Rectal smooth muscle tissue (tissue), 1 donor: ENCODE measurements around the gene DOK6.
"Not testable (repeated sequence)": the region's sequence is repeated elsewhere in the genome, so short reads cannot be mapped to it uniquely, and the experiment has no call there.

Experiments
- H3K27ac ChIP-seq: one replicate; pipeline ENCODE4 v1.7.0; 2013; ENCODE audit warnings: low read depth, low read length, inconsistent platforms
- H3K27me3 ChIP-seq: one replicate; pipeline ENCODE4 v1.7.0; 2013; ENCODE audit warnings: low read length; ENCODE audit not compliant: control insufficient read depth, insufficient read depth
- H3K36me3 ChIP-seq: one replicate; pipeline ENCODE4 v1.7.0; 2013; ENCODE audit warnings: low read length; ENCODE audit not compliant: control insufficient read depth, insufficient read depth
- H3K4me1 ChIP-seq: one replicate; pipeline ENCODE4 v1.7.0; 2013; ENCODE audit warnings: low read length; ENCODE audit not compliant: control insufficient read depth, insufficient read depth
- H3K4me3 ChIP-seq: one replicate; pipeline ENCODE4 v1.7.0; 2013; ENCODE audit warnings: low read length
- H3K9ac ChIP-seq: one replicate; pipeline ENCODE4 v1.7.0; 2013; ENCODE audit warnings: low read length

DOK6 gene

GRCh38 chr18:69845593-69846506, 445.2 kb downstream of the DOK6 start:
- Histone ChIP-seq H3K27me3 (no peaks in the 10 kb centered on the region), H3K9ac (no peak overlapping the region), H3K4me1 (no peaks in the 10 kb centered on the region), H3K4me3 (no peak overlapping the region), H3K27ac (no peak overlapping the region), H3K36me3 (no peaks in the 10 kb centered on the region)

- Histone ChIP-seq H3K4me3 (no peak overlapping the region), H3K4me1 (no peaks in the 10 kb centered on the region), H3K9ac (no peak overlapping the region), H3K36me3 (no peaks in the 10 kb centered on the region), H3K27me3 (no peaks in the 10 kb centered on the region), H3K27ac (no peak overlapping the region)
Observed at GRCh38 chr18:69853051-69853450, 452.4 kb downstream of the DOK6 start.

- Histone ChIP-seq H3K27ac (no peak overlapping the region), H3K9ac (no peak overlapping the region), H3K27me3 (no peaks in the 10 kb centered on the region), H3K4me3 (no peak overlapping the region), H3K4me1 (no peaks in the 10 kb centered on the region), H3K36me3 (no peaks in the 10 kb centered on the region)
Observed at GRCh38 chr18:69854455-69854854, 453.8 kb downstream of the DOK6 start.

GRCh38 chr18:69858897-69859296, 458.2 kb downstream of the DOK6 start:
- no peaks in the 10 kb centered on the region for H3K36me3 ChIP-seq
- H3K4me3 ChIP-seq = no peak overlapping the region
- no peak overlapping the region for H3K9ac ChIP-seq
- no peaks in the 10 kb centered on the region for H3K4me1 ChIP-seq
- no peak overlapping the region for H3K27ac ChIP-seq
- H3K27me3 ChIP-seq = no peaks in the 10 kb centered on the region

GRCh38 chr18:69864802-69865201, 464.1 kb downstream of the DOK6 start:
- not testable (repeated sequence) for H3K27ac ChIP-seq, H3K27me3 ChIP-seq, H3K9ac ChIP-seq, H3K36me3 ChIP-seq, H3K4me1 ChIP-seq, H3K4me3 ChIP-seq

GRCh38 chr18:69865776-69866175, 465.1 kb downstream of the DOK6 start:
- Histone ChIP-seq H3K4me1 (no peaks in the 10 kb centered on the region), H3K27ac (no peak overlapping the region), H3K27me3 (no peaks in the 10 kb centered on the region), H3K9ac (no peak overlapping the region), H3K4me3 (no peak overlapping the region), H3K36me3 (no peaks in the 10 kb centered on the region)

- H3K4me1 ChIP-seq = no peaks in the 10 kb centered on the region
- no peak overlapping the region for H3K4me3 ChIP-seq
- H3K27ac ChIP-seq = no peak overlapping the region
- H3K36me3 ChIP-seq = no peaks in the 10 kb centered on the region
- no peak overlapping the region for H3K9ac ChIP-seq
- H3K27me3 ChIP-seq = no peaks in the 10 kb centered on the region
Observed at GRCh38 chr18:69866212-69866611, 465.5 kb downstream of the DOK6 start.

- H3K27me3 ChIP-seq = no peaks in the 10 kb centered on the region
- no peak overlapping the region for H3K4me3 ChIP-seq
- H3K4me1 ChIP-seq = no peaks in the 10 kb centered on the region
- no peak overlapping the region for H3K9ac ChIP-seq
- H3K36me3 ChIP-seq = no peaks in the 10 kb centered on the region
- H3K27ac ChIP-seq = no peak overlapping the region
Observed at GRCh38 chr18:69870736-69871135, 470.0 kb downstream of the DOK6 start.

GRCh38 chr18:69871363-69871762, 470.7 kb downstream of the DOK6 start:
- Histone ChIP-seq H3K27me3 (no peaks in the 10 kb centered on the region), H3K4me3 (no peak overlapping the region), H3K4me1 (no peaks in the 10 kb centered on the region), H3K9ac (no peak overlapping the region), H3K36me3 (no peaks in the 10 kb centered on the region), H3K27ac (no peak overlapping the region)

GRCh38 chr18:69872661-69873060, 472.0 kb downstream of the DOK6 start:
- H3K27me3 ChIP-seq = no peaks in the 10 kb centered on the region
- no peaks in the 10 kb centered on the region for H3K36me3 ChIP-seq
- H3K27ac ChIP-seq = no peak overlapping the region
- H3K4me1 ChIP-seq = no peaks in the 10 kb centered on the region
- no peak overlapping the region for H3K4me3 ChIP-seq
- no peak overlapping the region for H3K9ac ChIP-seq

GRCh38 chr18:69874058-69874457, 473.4 kb downstream of the DOK6 start:
- Histone ChIP-seq H3K4me3 (no peak overlapping the region), H3K4me1 (no peaks in the 10 kb centered on the region), H3K27me3 (no peaks in the 10 kb centered on the region)

GRCh38 chr18:69876490-69876889, 475.8 kb downstream of the DOK6 start:
- Histone ChIP-seq H3K4me1 (peaks cover under 1% of the 10 kb centered on the region), H3K4me3 (no peak overlapping the region), H3K27ac (no peak overlapping the region), H3K27me3 (no peaks in the 10 kb centered on the region), H3K36me3 (no peaks in the 10 kb centered on the region), H3K9ac (no peak overlapping the region)

More at GRCh38 chr18:69874058-69874457, 473.4 kb downstream of the DOK6 start:
- Histone ChIP-seq H3K36me3 (no peaks in the 10 kb centered on the region), H3K9ac (no peak overlapping the region), H3K27ac (no peak overlapping the region)
